ENCODE measurements around the gene COPB1.

- no peak for TF ChIP-seq CTCF (IDR thresholded peaks at IDR 0.05)
- TF ChIP-seq POLR2AphosphoS5 (IDR thresholded peaks at IDR 0.05), result no peak
- no peak for TF ChIP-seq POLR2A (IDR thresholded peaks at IDR 0.05)
These were observed 50.3 kb downstream of the COPB1 start for GRCh38 chr11:14449302-14449714.
